Loucy (cell line): ENCODE results near the gene WDR33.

Source experiments
- EZH2phosphoT487 ChIP-seq: fragments of 200-600 bp; IDR thresholded peaks from 2 replicates; pipeline ENCODE4 v1.6.1; 2018; ENCODE audit warnings: antibody characterized with exemption, mild to moderate bottlenecking, moderate library complexity, borderline replicate concordance
- TF ChIP-seq, protein P1 (sequence below): fragments of 200-600 bp; sonication (generic); conservative IDR thresholded peaks from 2 replicates; pipeline ENCODE4 v1.5.1; 2014; ENCODE audit warnings: mild to moderate bottlenecking, antibody characterized with exemption, low read length

- TF ChIP-seq, protein P1, sequence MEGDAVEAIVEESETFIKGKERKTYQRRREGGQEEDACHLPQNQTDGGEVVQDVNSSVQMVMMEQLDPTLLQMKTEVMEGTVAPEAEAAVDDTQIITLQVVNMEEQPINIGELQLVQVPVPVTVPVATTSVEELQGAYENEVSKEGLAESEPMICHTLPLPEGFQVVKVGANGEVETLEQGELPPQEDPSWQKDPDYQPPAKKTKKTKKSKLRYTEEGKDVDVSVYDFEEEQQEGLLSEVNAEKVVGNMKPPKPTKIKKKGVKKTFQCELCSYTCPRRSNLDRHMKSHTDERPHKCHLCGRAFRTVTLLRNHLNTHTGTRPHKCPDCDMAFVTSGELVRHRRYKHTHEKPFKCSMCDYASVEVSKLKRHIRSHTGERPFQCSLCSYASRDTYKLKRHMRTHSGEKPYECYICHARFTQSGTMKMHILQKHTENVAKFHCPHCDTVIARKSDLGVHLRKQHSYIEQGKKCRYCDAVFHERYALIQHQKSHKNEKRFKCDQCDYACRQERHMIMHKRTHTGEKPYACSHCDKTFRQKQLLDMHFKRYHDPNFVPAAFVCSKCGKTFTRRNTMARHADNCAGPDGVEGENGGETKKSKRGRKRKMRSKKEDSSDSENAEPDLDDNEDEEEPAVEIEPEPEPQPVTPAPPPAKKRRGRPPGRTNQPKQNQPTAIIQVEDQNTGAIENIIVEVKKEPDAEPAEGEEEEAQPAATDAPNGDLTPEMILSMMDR = no peak
- TF ChIP-seq EZH2phosphoT487 = no peak
These were observed 47.2 kb downstream of the WDR33 start for GRCh38 chr2:127763776-127764175.
